ENCODE measurements around the gene MAP1B. TPM values are rescaled to one million over a fixed set of nuclear protein-coding genes. Genes with fewer than 3 reads are reported as not detected.
"Not testable (repeated sequence)": the region's sequence is repeated elsewhere in the genome, so short reads cannot be mapped to it uniquely, and the experiment has no call there.

The MAP1B gene
- total RNA-seq, 1 experiment from 2014 or later = 69.9 TPM

GRCh38 chr5:72159501-72159911 lies 52.2 kb downstream of the MAP1B start:
- DNase-seq (ENCODE audit: extremely low read depth, low read depth) = peak; percentile 24

- no peak for DNase-seq (ENCODE audit: extremely low read depth, low read depth)
Measured at GRCh38 chr5:72160329-72160728, 53.1 kb downstream of the MAP1B start.

GRCh38 chr5:72160959-72161358 lies 53.7 kb downstream of the MAP1B start:
- DNase-seq (ENCODE audit: extremely low read depth, low read depth) = no peak

GRCh38 chr5:72161951-72162350 lies 54.7 kb downstream of the MAP1B start:
- DNase-seq (ENCODE audit: extremely low read depth, low read depth) = no peak

GRCh38 chr5:72163349-72163983 lies 56.2 kb downstream of the MAP1B start:
- no peak for DNase-seq (ENCODE audit: extremely low read depth, low read depth)

- no peak for DNase-seq (ENCODE audit: extremely low read depth, low read depth)
Measured at GRCh38 chr5:72166070-72166979, 59.0 kb downstream of the MAP1B start.

GRCh38 chr5:72167257-72167656 lies 60.0 kb downstream of the MAP1B start:
- DNase-seq (ENCODE audit: extremely low read depth, low read depth) = no peak

- DNase-seq (ENCODE audit: extremely low read depth, low read depth) = no peak
Measured at GRCh38 chr5:72167804-72168203, 60.5 kb downstream of the MAP1B start.

- DNase-seq (ENCODE audit: extremely low read depth, low read depth) = no peak
Measured at GRCh38 chr5:72170101-72170500, 62.8 kb downstream of the MAP1B start.

- DNase-seq (ENCODE audit: extremely low read depth, low read depth) = not testable (repeated sequence)
Measured at GRCh38 chr5:72171181-72171580, 63.9 kb downstream of the MAP1B start.

- DNase-seq (ENCODE audit: extremely low read depth, low read depth) = no peak
Measured at GRCh38 chr5:72171667-72172066, 64.4 kb downstream of the MAP1B start.

- DNase-seq (ENCODE audit: extremely low read depth, low read depth) = no peak
Measured at GRCh38 chr5:72172786-72173185, 65.5 kb downstream of the MAP1B start.

GRCh38 chr5:72177538-72177937 lies 70.3 kb downstream of the MAP1B start:
- DNase-seq (ENCODE audit: extremely low read depth, low read depth) = no peak

GRCh38 chr5:72179028-72179815 lies 71.9 kb downstream of the MAP1B start:
- DNase-seq (ENCODE audit: extremely low read depth, low read depth) = peak; percentile 14

GRCh38 chr5:72179816-72180440 lies 72.7 kb downstream of the MAP1B start:
- DNase-seq (ENCODE audit: extremely low read depth, low read depth) = no peak

- no peak for DNase-seq (ENCODE audit: extremely low read depth, low read depth)
Measured at GRCh38 chr5:72180925-72181324, 73.7 kb downstream of the MAP1B start.

GRCh38 chr5:72182686-72183085 lies 75.4 kb downstream of the MAP1B start:
- no peak for DNase-seq (ENCODE audit: extremely low read depth, low read depth)

GRCh38 chr5:72183101-72183520 lies 75.8 kb downstream of the MAP1B start:
- DNase-seq (ENCODE audit: extremely low read depth, low read depth) = no peak

GRCh38 chr5:72184408-72184807 lies 77.1 kb downstream of the MAP1B start:
- no peak for DNase-seq (ENCODE audit: extremely low read depth, low read depth)

- no peak for DNase-seq (ENCODE audit: extremely low read depth, low read depth)
Measured at GRCh38 chr5:72185496-72186329, 78.4 kb downstream of the MAP1B start.

All from NCI-H460 (cell line).